HUES6 (cell line): ENCODE results near the gene MAPK10.

Experiments used
- H3K27ac ChIP-seq: 2 replicates; pipeline ENCODE4 v1.7.0; 2013; ENCODE audit warnings: low read depth, mild to moderate bottlenecking, low read length, inconsistent platforms
- H3K27me3 ChIP-seq: 2 replicates; pipeline ENCODE4 v1.6.1; 2013; ENCODE audit warnings: low read length; ENCODE audit not compliant: control insufficient read depth, insufficient read depth
- H3K36me3 ChIP-seq: 2 replicates; pipeline ENCODE4 v1.6.1; 2013; ENCODE audit warnings: low read length; ENCODE audit not compliant: control insufficient read depth, insufficient read depth
- H3K4me1 ChIP-seq: 2 replicates; pipeline ENCODE4 v1.6.1; 2013; ENCODE audit warnings: low read length; ENCODE audit not compliant: control insufficient read depth, insufficient read depth
- H3K4me3 ChIP-seq: 2 replicates; pipeline ENCODE4 v1.5.1; 2013; ENCODE audit warnings: low read depth, low read length
- H3K9ac ChIP-seq: one replicate; pipeline ENCODE4 v1.6.1; 2013; ENCODE audit warnings: mild to moderate bottlenecking, low read length
- H3K9me3 ChIP-seq: 2 replicates; pipeline ENCODE4 v1.6.1; 2013; ENCODE audit warnings: low read depth, low read length; ENCODE audit not compliant: control insufficient read depth, insufficient read depth

MAPK10 gene

GRCh38 chr4:86380181-86380724 is 20.4 kb upstream of the MAPK10 start:
- H3K36me3 ChIP-seq, result peaks cover 11% of the 10 kb centered on the region; the same call in 1 of the 2 replicates
- no peak overlapping the region for H3K27ac ChIP-seq
- H3K9me3 ChIP-seq, result peaks cover 39% of the 10 kb centered on the region
- no peak overlapping the region for H3K9ac ChIP-seq
- no peaks in the 10 kb centered on the region for H3K4me1 ChIP-seq
- H3K4me3 ChIP-seq, result no peak overlapping the region
- H3K27me3 ChIP-seq, result no peaks in the 10 kb centered on the region

GRCh38 chr4:86376850-86377249 is 17.0 kb upstream of the MAPK10 start:
- Histone ChIP-seq H3K36me3 (peaks cover 11% of the 10 kb centered on the region; the same call in 1 of the 2 replicates), H3K4me3 (no peak overlapping the region), H3K9ac (no peak overlapping the region), H3K4me1 (no peaks in the 10 kb centered on the region), H3K27ac (no peak overlapping the region), H3K27me3 (no peaks in the 10 kb centered on the region), H3K9me3 (peaks cover 43% of the 10 kb centered on the region)

GRCh38 chr4:86368433-86368832 is 8.6 kb upstream of the MAPK10 start:
- peaks cover 5% of the 10 kb centered on the region for H3K9me3 ChIP-seq
- H3K36me3 ChIP-seq, result no peaks in the 10 kb centered on the region
- 0 out of 2 replicates have a peak, but pooled peaks cover 4% of the 10 kb centered on the region for H3K4me1 ChIP-seq
- H3K9ac ChIP-seq, result no peak overlapping the region
- H3K27me3 ChIP-seq, result no peaks in the 10 kb centered on the region
- H3K27ac ChIP-seq, result no peak overlapping the region
- no peak overlapping the region for H3K4me3 ChIP-seq

GRCh38 chr4:86367577-86367976 is 7.7 kb upstream of the MAPK10 start:
- Histone ChIP-seq H3K36me3 (no peaks in the 10 kb centered on the region), H3K9ac (no peak overlapping the region), H3K4me1 (0 out of 2 replicates have a peak, but pooled peaks cover 4% of the 10 kb centered on the region), H3K27ac (no peak overlapping the region), H3K4me3 (no peak overlapping the region), H3K9me3 (peaks cover under 1% of the 10 kb centered on the region), H3K27me3 (no peaks in the 10 kb centered on the region)

- H3K9me3 ChIP-seq, result no peaks in the 10 kb centered on the region; the same call in none of the 2 replicates
- H3K27ac ChIP-seq, result no peak overlapping the region
- no peaks in the 10 kb centered on the region for H3K36me3 ChIP-seq
- H3K4me3 ChIP-seq, result no peak overlapping the region
- H3K4me1 ChIP-seq, result 0 out of 2 replicates have a peak, but pooled peaks cover 4% of the 10 kb centered on the region
- no peaks in the 10 kb centered on the region for H3K27me3 ChIP-seq
- no peak overlapping the region for H3K9ac ChIP-seq
Measured at GRCh38 chr4:86366920-86367319, 7.1 kb upstream of the MAPK10 start.

GRCh38 chr4:86362510-86362909 is 2.7 kb upstream of the MAPK10 start:
- Histone ChIP-seq H3K4me3 (no peak overlapping the region), H3K27ac (no peak overlapping the region), H3K36me3 (no peaks in the 10 kb centered on the region), H3K27me3 (no peaks in the 10 kb centered on the region), H3K9ac (no peak overlapping the region), H3K4me1 (peaks cover 22% of the 10 kb centered on the region), H3K9me3 (no peaks in the 10 kb centered on the region; the same call in 1 of the 2 replicates)

- Histone ChIP-seq H3K9me3 (no peaks in the 10 kb centered on the region), H3K9ac (no peak overlapping the region), H3K4me3 (no peak overlapping the region), H3K36me3 (no peaks in the 10 kb centered on the region), H3K4me1 (peaks cover 21% of the 10 kb centered on the region), H3K27ac (no peak overlapping the region), H3K27me3 (no peaks in the 10 kb centered on the region)
Measured at GRCh38 chr4:86358257-86358656, 1.6 kb downstream of the MAPK10 start.

- Histone ChIP-seq H3K27ac (no peak overlapping the region), H3K4me3 (no peak overlapping the region), H3K36me3 (no peaks in the 10 kb centered on the region), H3K4me1 (peaks cover 21% of the 10 kb centered on the region), H3K9me3 (no peaks in the 10 kb centered on the region), H3K27me3 (no peaks in the 10 kb centered on the region), H3K9ac (no peak overlapping the region)
Measured at GRCh38 chr4:86357608-86358007, 2.2 kb downstream of the MAPK10 start.

GRCh38 chr4:86356425-86357210 is 3.2 kb downstream of the MAPK10 start:
- Histone ChIP-seq H3K27ac (no peak overlapping the region), H3K9me3 (no peaks in the 10 kb centered on the region), H3K9ac (no peak overlapping the region), H3K36me3 (no peaks in the 10 kb centered on the region), H3K4me1 (peaks cover 21% of the 10 kb centered on the region), H3K27me3 (no peaks in the 10 kb centered on the region), H3K4me3 (no peak overlapping the region)

- H3K4me3 ChIP-seq, result no peak overlapping the region
- H3K27ac ChIP-seq, result no peak overlapping the region
- peaks cover 11% of the 10 kb centered on the region for H3K4me1 ChIP-seq
- H3K9me3 ChIP-seq, result no peaks in the 10 kb centered on the region
- H3K9ac ChIP-seq, result no peak overlapping the region
- H3K36me3 ChIP-seq, result no peaks in the 10 kb centered on the region
- no peaks in the 10 kb centered on the region for H3K27me3 ChIP-seq
Measured at GRCh38 chr4:86354390-86354789, 5.5 kb downstream of the MAPK10 start.

- H3K36me3 ChIP-seq, result no peaks in the 10 kb centered on the region
- no peaks in the 10 kb centered on the region for H3K27me3 ChIP-seq
- no peak overlapping the region for H3K9ac ChIP-seq
- H3K4me1 ChIP-seq, result no peaks in the 10 kb centered on the region
- no peak overlapping the region for H3K27ac ChIP-seq
- no peaks in the 10 kb centered on the region for H3K9me3 ChIP-seq
- no peak overlapping the region for H3K4me3 ChIP-seq
Measured at GRCh38 chr4:86346320-86346719, 13.5 kb downstream of the MAPK10 start.
